Stimulated activated CD4-positive, alpha-beta T cell treated with anti-CD3 and anti-CD28 coated beads, Interleukin-2, amount 100 ng/mL, for 24 hours (primary cell): ENCODE results near the gene ST3GAL3.
A peak's percentile ranks its signal among the peaks of the same experiment; 100 is the strongest.

Source experiments
- DNase-seq, 2 donors: peaks; one replicate each; pipeline ENCODE4 v3.0.0-alpha.2; 2020

The ST3GAL3 gene

DNA sequence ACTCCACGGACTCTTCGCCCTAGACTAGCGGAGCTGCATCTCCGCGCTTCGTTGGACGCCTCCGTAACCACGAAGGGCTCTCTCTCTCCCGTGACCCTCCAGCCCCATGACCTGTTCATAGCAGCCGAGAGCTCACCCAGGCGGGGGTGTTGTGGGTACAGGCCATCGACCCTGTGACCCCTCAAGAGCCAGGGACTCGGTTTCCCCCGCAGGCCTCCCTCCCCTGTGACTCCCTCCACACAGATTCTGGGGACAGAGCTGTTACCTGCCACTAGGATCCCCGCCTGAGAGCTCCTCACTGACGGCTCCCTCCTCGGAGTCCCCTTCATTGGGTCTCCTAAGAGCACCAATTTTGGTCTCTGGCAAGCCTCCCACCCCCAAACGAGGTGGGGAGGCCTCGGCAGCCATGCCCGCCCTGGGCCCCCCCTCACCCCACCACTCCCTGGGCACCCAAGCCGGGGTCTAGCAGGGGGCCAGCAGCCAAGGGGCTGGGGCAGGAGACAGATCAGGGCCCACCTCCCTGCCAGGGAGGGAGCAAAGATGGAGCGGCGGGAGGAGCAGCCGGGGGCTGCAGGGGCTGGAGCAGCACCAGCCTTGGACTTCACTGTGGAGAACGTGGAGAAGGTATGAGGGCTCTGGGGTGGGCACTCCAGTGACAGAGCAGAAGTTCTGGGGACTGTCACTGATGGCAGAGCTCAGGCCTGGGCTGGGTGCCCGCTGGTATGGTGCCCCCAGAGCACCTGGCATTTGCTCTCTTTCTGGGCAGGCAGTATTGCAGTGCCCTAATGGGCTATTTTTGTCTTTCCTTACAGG is 239.9 kb downstream of the ST3GAL3 start:
- no peak for DNase-seq

GRCh38 chr1:43947874-43948437 is 240.6 kb downstream of the ST3GAL3 start:
- no peak for DNase-seq

GRCh38 chr1:43949678-43950077 is 242.3 kb downstream of the ST3GAL3 start:
- DNase-seq = no peak

- DNase-seq = no peak
Observed at GRCh38 chr1:43951021-43951985, 244.0 kb downstream of the ST3GAL3 start.

DNA sequence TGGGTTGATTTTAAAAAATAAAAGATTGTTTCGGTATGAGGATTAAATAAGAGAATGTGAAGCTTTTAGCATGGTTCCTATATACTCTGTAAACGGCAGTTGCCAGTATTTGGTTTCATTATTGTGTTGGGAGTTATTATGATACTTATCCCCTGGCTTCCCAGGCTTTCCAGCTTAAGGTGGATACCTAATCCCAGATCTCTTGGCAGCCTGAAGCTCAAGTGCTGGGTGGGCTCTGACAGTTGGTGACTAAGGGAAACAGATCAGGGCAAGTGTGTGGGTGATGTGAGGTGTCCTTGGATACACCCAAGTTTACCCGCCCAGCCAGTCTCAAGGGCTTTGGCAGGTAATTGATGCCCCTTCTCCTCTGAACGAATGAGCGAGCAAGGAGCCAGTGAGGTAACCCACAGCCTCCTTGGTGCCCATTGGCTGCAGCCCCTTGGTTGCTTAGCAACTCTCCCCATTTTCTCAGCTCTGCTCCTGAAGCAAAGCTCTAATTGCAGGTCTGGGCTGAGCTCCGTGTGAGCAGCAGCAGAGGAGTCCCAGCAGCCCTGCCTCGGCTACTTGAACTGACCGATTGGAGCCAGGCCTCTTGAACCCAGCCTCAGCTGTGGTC is 245.5 kb downstream of the ST3GAL3 start:
- no peak for DNase-seq

- DNase-seq = no peak
Observed at GRCh38 chr1:43953361-43953760, 246.0 kb downstream of the ST3GAL3 start.

DNA sequence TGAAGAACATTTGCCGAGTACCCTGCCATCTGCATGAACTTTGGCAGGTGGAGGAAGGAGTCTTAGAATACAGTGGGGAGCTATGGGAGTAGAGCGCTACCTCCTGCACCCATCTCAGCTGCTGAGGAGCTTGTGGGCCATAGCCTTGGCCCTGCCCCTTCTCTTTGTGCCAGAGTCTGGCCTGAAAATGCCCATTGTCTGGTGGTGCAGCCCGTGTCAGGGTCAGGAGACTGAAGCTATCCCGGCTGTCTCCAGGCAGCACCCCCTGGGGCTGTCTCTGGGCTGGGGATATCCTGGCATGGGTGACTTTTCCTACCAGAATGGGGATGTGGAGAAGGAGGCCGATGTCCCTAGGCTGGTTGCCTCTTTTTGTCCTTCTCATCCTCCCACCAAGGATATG is 246.7 kb downstream of the ST3GAL3 start:
- DNase-seq = no peak

- DNase-seq = no peak
Observed at GRCh38 chr1:43956234-43956633, 248.9 kb downstream of the ST3GAL3 start.

DNA sequence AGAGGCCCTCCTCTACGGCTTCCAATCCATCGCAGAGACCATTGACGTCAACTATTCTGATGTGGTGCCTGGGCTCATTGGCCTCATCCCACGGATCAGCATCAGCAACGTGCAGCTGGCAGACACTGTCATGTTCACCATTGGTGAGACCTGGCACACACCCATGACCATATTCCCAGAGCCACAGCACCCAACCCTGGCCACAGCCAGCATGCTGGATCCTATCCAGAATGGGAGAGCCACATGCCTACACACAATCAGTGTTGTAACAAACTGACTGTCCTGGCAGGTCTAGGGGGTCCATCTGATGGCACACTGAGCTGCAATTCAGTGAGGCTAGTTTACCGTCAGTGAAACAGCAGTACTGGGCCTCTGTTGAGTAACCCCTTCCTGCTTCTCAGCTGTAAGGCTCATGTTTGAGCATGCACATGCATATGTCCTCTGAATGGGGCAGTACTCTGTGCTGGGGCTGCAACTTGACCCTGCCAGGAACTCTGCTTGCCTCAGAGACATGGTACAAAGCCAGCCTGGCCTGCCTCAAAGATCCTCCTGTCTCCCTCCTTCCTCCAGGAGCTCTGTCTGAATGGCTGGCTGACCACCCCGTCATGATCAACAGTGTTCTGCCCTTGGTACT is 250.2 kb downstream of the ST3GAL3 start:
- DNase-seq = no peak

GRCh38 chr1:43958351-43959255 is 251.3 kb downstream of the ST3GAL3 start:
- no peak for DNase-seq

GRCh38 chr1:43960798-43961197 is 253.5 kb downstream of the ST3GAL3 start:
- no peak for DNase-seq

- DNase-seq = no peak
Observed at GRCh38 chr1:43961692-43962091, 254.4 kb downstream of the ST3GAL3 start.

GRCh38 chr1:43962324-43962723 is 255.0 kb downstream of the ST3GAL3 start:
- DNase-seq = no peak

- no peak for DNase-seq
Observed at GRCh38 chr1:43963006-43963405, 255.7 kb downstream of the ST3GAL3 start.

GRCh38 chr1:43963890-43964289 is 256.6 kb downstream of the ST3GAL3 start:
- no peak for DNase-seq

DNA sequence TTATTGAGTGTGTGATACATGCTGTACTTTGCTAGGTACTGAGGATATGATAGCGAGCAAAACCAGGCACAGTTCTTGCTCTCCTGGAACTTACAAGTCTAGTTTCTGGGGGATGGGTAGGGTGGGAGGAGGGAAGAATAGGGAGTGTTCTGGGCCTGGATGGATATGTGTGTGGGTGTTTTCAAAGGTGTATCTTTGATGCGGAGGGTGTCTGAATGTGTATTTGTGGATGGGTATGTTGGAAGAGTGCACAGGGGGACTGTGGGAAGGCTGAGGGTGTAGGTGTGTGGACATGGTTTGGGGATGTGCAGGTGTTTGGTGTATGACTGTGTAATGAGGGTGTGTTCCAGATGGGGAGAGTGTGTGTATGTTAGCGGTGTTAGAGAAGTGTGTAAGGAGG is 258.0 kb downstream of the ST3GAL3 start:
- DNase-seq = no peak

DNA sequence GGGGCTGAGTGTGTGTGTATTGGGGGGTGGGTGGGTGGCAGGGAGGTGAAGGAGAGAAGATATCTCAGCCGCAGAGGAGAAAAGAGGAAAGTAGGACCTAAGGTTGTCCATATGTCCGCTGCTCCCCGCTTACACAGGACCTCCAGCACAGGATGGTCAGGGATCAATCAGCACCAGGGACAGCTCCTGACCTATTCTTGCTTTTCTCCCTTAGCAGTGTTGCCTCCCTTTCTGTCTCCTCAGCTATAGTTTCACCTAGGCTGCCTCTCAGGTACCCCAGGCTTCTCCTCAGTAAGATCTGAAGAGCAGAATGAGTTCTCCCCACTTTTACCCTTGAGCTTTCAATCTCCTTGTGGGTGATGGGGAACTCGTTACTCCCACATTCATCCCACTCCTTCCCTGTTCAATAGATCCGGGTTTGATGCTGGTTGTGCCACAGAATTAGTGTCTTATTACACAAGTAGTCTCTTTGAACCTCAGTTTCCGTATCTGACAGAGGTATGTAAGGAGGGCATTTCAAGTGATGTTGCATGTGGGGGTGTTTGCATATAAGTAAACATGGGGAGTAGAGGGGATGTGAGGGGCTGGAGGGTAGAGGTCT is 261.1 kb downstream of the ST3GAL3 start:
- peak; percentile 27 to 38 for DNase-seq

GRCh38 chr1:43969416-43969745 is 262.0 kb downstream of the ST3GAL3 start:
- DNase-seq = no peak

DNA sequence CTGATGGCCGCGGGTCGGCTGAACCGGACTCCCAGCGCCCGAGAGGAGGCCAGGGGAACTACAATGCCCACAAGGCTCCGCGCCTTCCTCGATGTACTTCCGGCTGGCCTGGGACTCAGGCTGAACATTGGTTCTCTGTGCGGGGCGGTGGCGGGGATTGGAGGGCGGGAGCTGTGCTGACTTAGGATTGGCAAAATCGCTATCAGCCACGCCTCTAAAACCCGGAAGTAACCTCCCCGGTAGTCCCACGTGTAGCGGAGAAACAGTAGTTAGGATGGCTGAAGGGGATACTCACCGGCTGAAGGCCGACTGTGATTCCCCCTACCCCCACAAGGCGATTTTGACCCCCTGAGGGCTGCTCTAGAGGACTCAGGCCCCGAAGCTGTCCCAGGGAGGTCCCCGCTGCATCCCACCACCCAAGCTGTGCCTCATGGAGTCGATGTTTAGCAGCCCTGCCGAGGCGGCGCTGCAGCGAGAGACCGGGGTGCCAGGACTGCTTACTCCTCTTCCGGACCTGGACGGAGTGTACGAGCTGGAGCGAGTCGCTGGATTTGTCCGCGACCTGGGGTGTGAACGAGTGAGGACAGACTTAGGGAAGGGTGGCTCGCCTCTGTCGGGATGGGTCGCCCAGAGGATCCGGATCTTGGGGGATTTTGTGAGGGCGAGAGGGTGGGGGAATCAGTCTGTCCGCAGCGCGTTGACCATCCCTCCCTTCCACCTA is 262.6 kb downstream of the ST3GAL3 start, which contains the start of gene DPH2:
Gene DPH2, plus strand, starts transcription at position 265 of the 721 bp plus-strand sequence. Its CDS starts 166 bp downstream, at position 431.
- peak; percentile 97 for DNase-seq

GRCh38 chr1:43970502-43970901 is 263.2 kb downstream of the ST3GAL3 start:
- DNase-seq = no peak
